ENCODE data around the gene FUT7.

GRCh38 chr9:137011156-137011555, 20.7 kb downstream of the FUT7 start:
- no peak for TF ChIP-seq TAF1 (IDR thresholded peaks at IDR 0.05; ENCODE audit: low read depth)
- TF ChIP-seq CEBPB (IDR thresholded peaks at IDR 0.05): no peak
- TF ChIP-seq ZBTB7A (IDR thresholded peaks at IDR 0.05; ENCODE audit: low read depth): no peak
- no peak for TF ChIP-seq RAD21 (IDR thresholded peaks at IDR 0.05; ENCODE audit: low read depth)
- TF ChIP-seq EP300 (IDR thresholded peaks at IDR 0.05; ENCODE audit: borderline replicate concordance): no peak
- no peak for TF ChIP-seq YY1 (IDR thresholded peaks at IDR 0.05; ENCODE audit: low read depth)
